Prostate gland (tissue), 2 donors: ENCODE measurements around the gene DRC7.

Experiments
- CTCF ChIP-seq, 4 experiments: fragments of 200-600 bp in 2 of 4; fragments of 450-650 bp in 2 of 4; sonication (generic) in 2 of 4; IDR thresholded peaks; 1 replicate in 3 of 4; 2 replicates in 1 of 4; pipeline ENCODE4 v1.5.1; 2016 to 2019; ENCODE audit warnings: antibody characterized with exemption in 4 of 4, mild to moderate bottlenecking in 2 of 4, moderate library complexity in 2 of 4
- POLR2A ChIP-seq: fragments of 450-650 bp; IDR thresholded peaks from one replicate; pipeline ENCODE4 v1.6.1; 2016; ENCODE audit warnings: antibody characterized with exemption, mild to moderate bottlenecking
- POLR2AphosphoS5 ChIP-seq: sonication (generic); formaldehyde crosslinking; IDR thresholded peaks from one replicate; pipeline ENCODE4 v1.6.1; 2017; ENCODE audit warnings: antibody characterized with exemption

GRCh38 chr16:57675741-57676551, 18.7 kb upstream of the DRC7 start:
- no peak for TF ChIP-seq CTCF (IDR thresholded peaks at IDR 0.05)
- no peak for TF ChIP-seq POLR2AphosphoS5
- no peak for TF ChIP-seq POLR2A
